Liver (tissue), 3 donors: ENCODE data around the gene AVPR1B.

Experiments
- FOXA1 ChIP-seq: IDR thresholded peaks from 2 replicates; pipeline ENCODE4 v1.6.1; 2016; ENCODE audit warnings: antibody characterized with exemption
- FOXA2 ChIP-seq: IDR thresholded peaks from 2 replicates; pipeline ENCODE4 v1.6.1; 2016; ENCODE audit warnings: antibody characterized with exemption
- HNF4G ChIP-seq: IDR thresholded peaks from 2 replicates; pipeline ENCODE4 v1.6.1; 2016; ENCODE audit warnings: antibody characterized with exemption
- JUND ChIP-seq, 2 donors: IDR thresholded peaks; 2 replicates each; pipeline ENCODE4 v1.6.1; 2016; ENCODE audit warnings: antibody characterized with exemption in 2 of 2
- SP1 ChIP-seq: IDR thresholded peaks from 2 replicates; pipeline ENCODE4 v1.6.1; 2018; ENCODE audit warnings: antibody characterized with exemption, mild to moderate bottlenecking
- YY1 ChIP-seq: IDR thresholded peaks from 2 replicates; pipeline ENCODE4 v1.6.1; 2016; ENCODE audit warnings: antibody characterized with exemption, mild to moderate bottlenecking
- TF ChIP-seq, protein P1 (sequence below): fragments of 150-350 bp; IDR thresholded peaks from 2 replicates; pipeline ENCODE4 v1.5.1; 2017; ENCODE audit warnings: improper control_type of control experiment, low read depth, low read length; ENCODE audit not compliant: missing input control
- TF ChIP-seq, protein P2 (sequence below): IDR thresholded peaks from 2 replicates; pipeline ENCODE4 v1.6.1; 2016; ENCODE audit warnings: antibody characterized with exemption
- TF ChIP-seq, protein P3 (sequence below): IDR thresholded peaks from 2 replicates; pipeline ENCODE4 v1.6.1; 2016; ENCODE audit warnings: antibody characterized with exemption, mild to moderate bottlenecking
- donor health status: healthy.
- donor health status: healthy.

DNA sequence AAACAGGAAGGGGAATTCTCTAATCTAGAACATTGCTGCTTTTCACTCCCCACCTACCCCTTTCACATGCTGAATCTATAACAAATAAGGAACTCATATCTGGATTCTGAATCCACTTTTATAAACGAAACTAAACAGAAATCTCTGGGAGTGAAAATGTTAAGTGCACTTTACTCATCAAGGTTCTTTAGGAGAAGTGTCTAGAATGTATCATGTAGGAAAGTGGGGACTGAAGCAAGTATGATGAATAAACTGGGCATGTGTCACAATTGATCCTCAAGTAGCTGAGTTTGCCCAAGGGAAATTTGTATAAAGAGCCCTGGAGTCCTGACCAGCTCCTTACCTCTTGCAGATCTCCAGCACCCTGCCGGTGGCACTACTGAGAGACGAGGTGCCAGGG, 19.8 kb downstream of the AVPR1B start:
- TF ChIP-seq, protein P1, sequence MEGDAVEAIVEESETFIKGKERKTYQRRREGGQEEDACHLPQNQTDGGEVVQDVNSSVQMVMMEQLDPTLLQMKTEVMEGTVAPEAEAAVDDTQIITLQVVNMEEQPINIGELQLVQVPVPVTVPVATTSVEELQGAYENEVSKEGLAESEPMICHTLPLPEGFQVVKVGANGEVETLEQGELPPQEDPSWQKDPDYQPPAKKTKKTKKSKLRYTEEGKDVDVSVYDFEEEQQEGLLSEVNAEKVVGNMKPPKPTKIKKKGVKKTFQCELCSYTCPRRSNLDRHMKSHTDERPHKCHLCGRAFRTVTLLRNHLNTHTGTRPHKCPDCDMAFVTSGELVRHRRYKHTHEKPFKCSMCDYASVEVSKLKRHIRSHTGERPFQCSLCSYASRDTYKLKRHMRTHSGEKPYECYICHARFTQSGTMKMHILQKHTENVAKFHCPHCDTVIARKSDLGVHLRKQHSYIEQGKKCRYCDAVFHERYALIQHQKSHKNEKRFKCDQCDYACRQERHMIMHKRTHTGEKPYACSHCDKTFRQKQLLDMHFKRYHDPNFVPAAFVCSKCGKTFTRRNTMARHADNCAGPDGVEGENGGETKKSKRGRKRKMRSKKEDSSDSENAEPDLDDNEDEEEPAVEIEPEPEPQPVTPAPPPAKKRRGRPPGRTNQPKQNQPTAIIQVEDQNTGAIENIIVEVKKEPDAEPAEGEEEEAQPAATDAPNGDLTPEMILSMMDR: no peak
- TF ChIP-seq JUND (IDR thresholded peaks at IDR 0.05) (no peak), YY1 (no peak), FOXA1 (no peak), FOXA2 (no peak), SP1 (no peak), HNF4G (no peak)
- TF ChIP-seq, protein P2, sequence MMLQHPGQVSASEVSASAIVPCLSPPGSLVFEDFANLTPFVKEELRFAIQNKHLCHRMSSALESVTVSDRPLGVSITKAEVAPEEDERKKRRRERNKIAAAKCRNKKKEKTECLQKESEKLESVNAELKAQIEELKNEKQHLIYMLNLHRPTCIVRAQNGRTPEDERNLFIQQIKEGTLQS: no peak
- TF ChIP-seq, protein P3, sequence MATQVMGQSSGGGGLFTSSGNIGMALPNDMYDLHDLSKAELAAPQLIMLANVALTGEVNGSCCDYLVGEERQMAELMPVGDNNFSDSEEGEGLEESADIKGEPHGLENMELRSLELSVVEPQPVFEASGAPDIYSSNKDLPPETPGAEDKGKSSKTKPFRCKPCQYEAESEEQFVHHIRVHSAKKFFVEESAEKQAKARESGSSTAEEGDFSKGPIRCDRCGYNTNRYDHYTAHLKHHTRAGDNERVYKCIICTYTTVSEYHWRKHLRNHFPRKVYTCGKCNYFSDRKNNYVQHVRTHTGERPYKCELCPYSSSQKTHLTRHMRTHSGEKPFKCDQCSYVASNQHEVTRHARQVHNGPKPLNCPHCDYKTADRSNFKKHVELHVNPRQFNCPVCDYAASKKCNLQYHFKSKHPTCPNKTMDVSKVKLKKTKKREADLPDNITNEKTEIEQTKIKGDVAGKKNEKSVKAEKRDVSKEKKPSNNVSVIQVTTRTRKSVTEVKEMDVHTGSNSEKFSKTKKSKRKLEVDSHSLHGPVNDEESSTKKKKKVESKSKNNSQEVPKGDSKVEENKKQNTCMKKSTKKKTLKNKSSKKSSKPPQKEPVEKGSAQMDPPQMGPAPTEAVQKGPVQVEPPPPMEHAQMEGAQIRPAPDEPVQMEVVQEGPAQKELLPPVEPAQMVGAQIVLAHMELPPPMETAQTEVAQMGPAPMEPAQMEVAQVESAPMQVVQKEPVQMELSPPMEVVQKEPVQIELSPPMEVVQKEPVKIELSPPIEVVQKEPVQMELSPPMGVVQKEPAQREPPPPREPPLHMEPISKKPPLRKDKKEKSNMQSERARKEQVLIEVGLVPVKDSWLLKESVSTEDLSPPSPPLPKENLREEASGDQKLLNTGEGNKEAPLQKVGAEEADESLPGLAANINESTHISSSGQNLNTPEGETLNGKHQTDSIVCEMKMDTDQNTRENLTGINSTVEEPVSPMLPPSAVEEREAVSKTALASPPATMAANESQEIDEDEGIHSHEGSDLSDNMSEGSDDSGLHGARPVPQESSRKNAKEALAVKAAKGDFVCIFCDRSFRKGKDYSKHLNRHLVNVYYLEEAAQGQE: no peak
